Gastroesophageal sphincter (tissue), 3 donors: ENCODE measurements around the gene RSL1D1.

Source experiments
- CTCF ChIP-seq, 4 experiments: fragments of 200-600 bp in 2 of 4; fragments of 450-650 bp in 2 of 4; sonication (generic) in 1 of 4; IDR thresholded peaks; one replicate each; pipeline ENCODE4 v1.5.1; 2017 to 2019; ENCODE audit warnings: antibody characterized with exemption in 4 of 4, mild to moderate bottlenecking in 2 of 4, moderate library complexity in 2 of 4
- EP300 ChIP-seq: sonication (generic); formaldehyde crosslinking; IDR thresholded peaks from one replicate; pipeline ENCODE4 v1.6.1; 2017; ENCODE audit warnings: antibody characterized with exemption, mild to moderate bottlenecking

- TF ChIP-seq CTCF (IDR thresholded peaks at IDR 0.05) (no peak), EP300 (no peak)
Observed at GRCh38 chr16:11843206-11843605, 8.1 kb downstream of the RSL1D1 start.
